BE2C (cell line): ENCODE measurements around the gene HOXD8.

Experiments used
- DNase-seq: peaks from one replicate; pipeline ENCODE4 v3.0.0-alpha.2; 2020
- H3K27me3 ChIP-seq: fragments of 250-450 bp; sonication (Bioruptor Pico); 2 replicates; pipeline ENCODE4 v1.5.1; 2020; ENCODE audit warnings: mild to moderate bottlenecking
- H3K36me3 ChIP-seq: fragments of 250-450 bp; sonication (Bioruptor Pico); 2 replicates; pipeline ENCODE4 v1.5.1; 2020; ENCODE audit warnings: mild to moderate bottlenecking
- H3K4me1 ChIP-seq: fragments of 250-450 bp; sonication (Bioruptor Pico); 2 replicates; pipeline ENCODE4 v1.5.1; 2020
- H3K4me3 ChIP-seq: 2 replicates; pipeline ENCODE4 v1.5.1; 2011; ENCODE audit warnings: low read depth, low read length
- H3K9me3 ChIP-seq: fragments of 250-450 bp; sonication (Bioruptor Pico); 2 replicates; pipeline ENCODE4 v1.5.1; 2020
- CTCF ChIP-seq: IDR thresholded peaks from 2 replicates; pipeline ENCODE4 v1.5.1; 2012; ENCODE audit warnings: mild to moderate bottlenecking, low read depth, low read length

Gene HOXD8

GRCh38 chr2:176098366-176099158 is 30.9 kb upstream of the HOXD8 start:
- Histone ChIP-seq H3K4me1 (peaks cover 3% of the 10 kb centered on the region; the same call in 1 of the 2 replicates), H3K4me3 (peak overlapping the region; percentile 52), H3K36me3 (no peaks in the 10 kb centered on the region), H3K27me3 (peaks cover 97% of the 10 kb centered on the region), H3K9me3 (no peaks in the 10 kb centered on the region)
- TF ChIP-seq CTCF = no peak
- DNase-seq = no peak

DNA sequence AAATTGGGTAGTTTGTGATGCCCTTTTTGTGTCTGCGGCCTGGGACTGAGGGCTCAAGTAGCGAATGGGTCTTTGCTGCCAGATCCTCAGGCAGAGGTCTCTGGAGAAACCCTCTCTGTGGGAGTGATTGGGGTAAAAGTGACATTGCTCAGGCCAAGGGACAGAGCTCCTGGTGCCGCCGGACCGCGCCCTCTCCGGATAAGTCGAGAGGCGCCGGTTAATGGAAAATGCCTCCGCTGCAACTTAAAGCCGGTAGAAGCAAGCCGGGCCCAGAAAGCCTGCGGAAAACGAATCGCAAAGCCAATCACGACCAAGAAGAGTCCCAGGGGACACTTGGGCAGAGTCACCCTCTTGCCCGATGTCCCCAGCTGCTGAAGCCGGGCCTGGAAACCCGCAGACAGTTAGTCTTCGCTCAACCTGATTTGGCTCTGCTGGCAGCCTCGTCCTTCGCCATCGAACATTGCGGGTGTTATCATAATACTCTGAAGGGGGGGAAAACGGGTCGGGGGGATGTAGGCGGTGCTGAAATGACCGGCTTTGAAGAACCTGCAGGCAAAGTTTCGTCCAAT is 30.3 kb upstream of the HOXD8 start:
- Histone ChIP-seq H3K36me3 (no peaks in the 10 kb centered on the region), H3K4me1 (peaks cover 3% of the 10 kb centered on the region; the same call in 1 of the 2 replicates), H3K27me3 (peaks cover 96% of the 10 kb centered on the region), H3K4me3 (peak overlapping the region; percentile 26), H3K9me3 (no peaks in the 10 kb centered on the region)
- DNase-seq = no peak
- no peak for TF ChIP-seq CTCF

DNA sequence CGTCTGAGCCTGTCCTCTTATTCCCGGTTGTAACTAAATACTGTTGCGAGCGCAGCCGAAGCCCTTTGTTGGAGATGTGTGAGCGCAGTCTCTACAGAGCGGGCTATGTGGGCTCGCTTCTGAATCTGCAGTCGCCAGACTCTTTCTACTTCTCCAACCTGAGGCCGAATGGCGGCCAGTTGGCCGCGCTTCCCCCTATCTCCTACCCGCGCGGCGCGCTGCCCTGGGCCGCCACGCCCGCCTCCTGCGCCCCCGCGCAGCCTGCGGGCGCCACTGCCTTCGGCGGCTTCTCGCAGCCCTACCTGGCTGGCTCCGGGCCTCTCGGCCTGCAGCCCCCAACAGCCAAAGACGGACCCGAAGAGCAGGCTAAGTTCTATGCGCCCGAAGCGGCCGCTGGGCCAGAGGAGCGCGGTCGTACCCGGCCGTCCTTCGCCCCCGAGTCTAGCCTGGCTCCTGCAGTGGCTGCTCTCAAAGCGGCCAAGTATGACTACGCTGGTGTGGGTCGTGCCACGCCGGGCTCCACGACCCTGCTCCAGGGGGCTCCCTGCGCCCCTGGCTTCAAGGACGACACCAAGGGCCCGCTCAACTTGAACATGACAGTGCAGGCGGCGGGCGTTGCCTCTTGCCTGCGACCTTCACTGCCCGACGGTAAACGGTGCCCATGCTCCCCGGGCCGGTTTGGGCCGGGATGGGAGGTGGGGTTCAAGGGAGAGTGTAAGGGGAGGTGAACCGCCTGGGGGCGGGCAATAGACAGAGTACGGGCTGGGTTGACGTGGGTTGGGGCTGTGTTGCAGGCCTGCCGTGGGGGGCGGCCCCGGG is 29.6 kb upstream of the HOXD8 start, which contains the start of gene HOXD12:
Gene HOXD12, plus strand, starts transcription at position 68 of the 819 bp plus-strand sequence. Its CDS starts 7 bp downstream, at position 75.
- Histone ChIP-seq H3K36me3 (no peaks in the 10 kb centered on the region), H3K4me3 (peak within 1 kb of the TSS; percentile 52), H3K27me3 (peaks cover 96% of the 10 kb centered on the region), H3K9me3 (no peaks in the 10 kb centered on the region), H3K4me1 (peaks cover 2% of the 10 kb centered on the region; the same call in 1 of the 2 replicates)
- DNase-seq = no peak
- TF ChIP-seq CTCF = no peak

- H3K9me3 ChIP-seq = no peaks in the 10 kb centered on the region
- H3K4me3 ChIP-seq = no peak overlapping the region
Measured at GRCh38 chr2:176100547-176101140, 28.9 kb upstream of the HOXD8 start.

GRCh38 chr2:176101216-176101830 is 28.2 kb upstream of the HOXD8 start:
- no peak for DNase-seq
- no peak overlapping the region for H3K4me3 ChIP-seq
- H3K27me3 ChIP-seq = peaks cover 97% of the 10 kb centered on the region
- no peaks in the 10 kb centered on the region for H3K9me3 ChIP-seq
- no peak for TF ChIP-seq CTCF
- H3K36me3 ChIP-seq = no peaks in the 10 kb centered on the region
- no peaks in the 10 kb centered on the region for H3K4me1 ChIP-seq

More at GRCh38 chr2:176100547-176101140, 28.9 kb upstream of the HOXD8 start:
- no peaks in the 10 kb centered on the region for H3K4me1 ChIP-seq
- TF ChIP-seq CTCF = no peak
- H3K27me3 ChIP-seq = peaks cover 96% of the 10 kb centered on the region
- no peaks in the 10 kb centered on the region for H3K36me3 ChIP-seq
- no peak for DNase-seq
